B cell (primary cell): ENCODE data around the gene FUT3. TPM values are rescaled to one million over a fixed set of nuclear protein-coding genes. Genes with fewer than 3 reads are reported as not detected.

ENCODE experiments used
- ATAC-seq: fragments of 200-7000 bp; cut with Tn5 transposase; one replicate; pipeline ENCODE4 v1.10.0; 2021; ENCODE audit warnings: low read depth, mild to moderate bottlenecking, moderate number of reproducible peaks, moderate library complexity
- CTCF ChIA-PET: fragments of 350-600 bp; sonication (Branson Sonifier 250); formaldehyde crosslinking; loops from one replicate; lab custom pipeline; 2021; ENCODE audit warnings: antibody characterized with exemption, inconsistent platforms; lab: Charles Lee
- POLR2A ChIA-PET: fragments of 350-600 bp; sonication (Branson Sonifier 250); formaldehyde crosslinking; loops from one replicate; lab custom pipeline; 2021; ENCODE audit warnings: antibody characterized with exemption; lab: Charles Lee
- DNase-seq: peaks from one replicate; pipeline ENCODE4 v3.0.0; 2013
- H2AFZ ChIP-seq: 2 replicates; pipeline ENCODE4 v1.6.1; 2012; ENCODE audit warnings: mild to moderate bottlenecking, low read depth, low read length; ENCODE audit not compliant: insufficient read depth, poor library complexity, severe bottlenecking
- H3K27ac ChIP-seq, 2 donors: 1 replicate in 1 of 2; 2 replicates in 1 of 2; pipeline ENCODE4 v1.5.1; 2012 to 2013; ENCODE audit warnings: low read length in 2 of 2, mild to moderate bottlenecking in 2 of 2, moderate library complexity in 1 of 2
- H3K27me3 ChIP-seq, 4 experiments: fragments of 200-600 bp in 1 of 4; sonication (generic) in 1 of 4; replicated peaks in 1 of 4; 1 replicate in 2 of 4; 2 replicates in 2 of 4; pipeline versions ENCODE4 v1.6.1 to v1.7.0; 2013 to 2016; ENCODE audit warnings: low read length in 3 of 4, mild to moderate bottlenecking in 2 of 4, mixed read lengths in 1 of 4, moderate library complexity in 1 of 4; ENCODE audit not compliant: insufficient read depth in 4 of 4, control insufficient read depth in 3 of 4; ENCODE audit errors: control extremely low read depth in 1 of 4
- H3K36me3 ChIP-seq, 2 experiments: replicated peaks in 1 of 2; 1 replicate in 1 of 2; 2 replicates in 1 of 2; pipeline versions ENCODE4 v1.6.1 to v1.7.1; 2013; ENCODE audit warnings: low read length in 1 of 2; ENCODE audit not compliant: insufficient read depth in 2 of 2, control insufficient read depth in 1 of 2; ENCODE audit errors: control extremely low read depth in 1 of 2, extremely low read depth in 1 of 2
- H3K4me1 ChIP-seq, 2 donors: fragments of 200-600 bp in 1 of 2; sonication (generic) in 1 of 2; 1 replicate in 1 of 2; 2 replicates in 1 of 2; pipeline versions ENCODE4 v1.5.1 to v1.6.1; 2013 to 2017; ENCODE audit warnings: low read length in 2 of 2; ENCODE audit not compliant: control insufficient read depth in 2 of 2, insufficient read depth in 2 of 2
- H3K4me2 ChIP-seq: replicated peaks from 2 replicates; pipeline ENCODE3; 2012; ENCODE audit warnings: mild to moderate bottlenecking, low read depth, low read length; ENCODE audit not compliant: poor library complexity, severe bottlenecking
- H3K4me3 ChIP-seq, 5 experiments: fragments of 200-600 bp in 1 of 5; sonication (generic) in 1 of 5; 1 replicate in 3 of 5; 2 replicates in 2 of 5; pipeline versions ENCODE4 v1.5.1 to v1.7.0; 2011 to 2016; ENCODE audit warnings: low read length in 4 of 5, mild to moderate bottlenecking in 4 of 5, low read depth in 2 of 5, control low read depth in 1 of 5, moderate library complexity in 1 of 5; ENCODE audit not compliant: insufficient read depth in 1 of 5; ENCODE audit errors: control extremely low read depth in 1 of 5, extremely low read depth in 1 of 5
- H3K79me2 ChIP-seq: fragments of 200-600 bp; sonication (generic); one replicate; pipeline ENCODE4 v1.6.0; 2016; ENCODE audit warnings: low read length; ENCODE audit not compliant: control insufficient read depth, insufficient read depth
- H3K9ac ChIP-seq: fragments of 200-600 bp; sonication (generic); 2 replicates; pipeline ENCODE4 v1.6.1; 2017; ENCODE audit warnings: mild to moderate bottlenecking, low read length, moderate library complexity
- H3K9me3 ChIP-seq, 3 donors: one replicate each; pipeline versions ENCODE4 v1.6.1 to v1.7.1; 2013; ENCODE audit warnings: low read length in 2 of 3; ENCODE audit not compliant: control insufficient read depth in 2 of 3, insufficient read depth in 1 of 3; ENCODE audit errors: control extremely low read depth in 1 of 3
- H4K20me1 ChIP-seq: 2 replicates; pipeline ENCODE4 v1.6.0; 2012; ENCODE audit warnings: mild to moderate bottlenecking, low read length; ENCODE audit not compliant: insufficient read depth, control insufficient read depth, poor library complexity, severe bottlenecking
- H3K27ac Mint-ChIP-seq: one replicate; pipeline ENCODE4 v1.8.0; 2021; ENCODE audit warnings: mixed read lengths
- H3K27me3 Mint-ChIP-seq: one replicate; pipeline ENCODE4 v1.8.0; 2021; ENCODE audit warnings: mixed read lengths
- H3K4me1 Mint-ChIP-seq: one replicate; pipeline ENCODE4 v1.8.0; 2021; ENCODE audit warnings: mixed read lengths
- H3K4me3 Mint-ChIP-seq: one replicate; pipeline ENCODE4 v1.8.0; 2021; ENCODE audit warnings: mixed read lengths
- H3K9me3 Mint-ChIP-seq: one replicate; pipeline ENCODE4 v1.8.0; 2022; ENCODE audit warnings: mixed read lengths; ENCODE audit not compliant: insufficient read depth
- EZH2 ChIP-seq: IDR thresholded peaks from 2 replicates; pipeline ENCODE4 v1.6.1; 2012; ENCODE audit warnings: borderline replicate concordance, low read depth, mild to moderate bottlenecking, moderate library complexity, low read length; ENCODE audit not compliant: insufficient read depth, poor library complexity, severe bottlenecking
- WGBS: methylation state at CpG from one replicate; pipeline ENCODE4 v1.1.5; 2013; ENCODE audit warnings: missing lambda C conversion rate; ENCODE audit not compliant: insufficient coverage; 5-methylcytosine and 5-hydroxymethylcytosine counted together
- intact Hi-C: fragments of 100-400 bp; cut with micrococcal nuclease; formaldehyde crosslinking; loops from one replicate; pipeline ENCODE4 v1.10.0; 2022
- polyA plus RNA-seq: library from polyadenylated mRNA; depleted of rRNA; stranded (reverse); fragments of >200 nt; gene quantifications from 2 replicates; pipeline ENCODE4 v1.2.3, GENCODE V29; 2012
- total RNA-seq, 2 donors: library from RNA; stranded (reverse); fragments of 120-200 nt in 1 of 2; gene quantifications; 1 replicate in 1 of 2; 2 replicates in 1 of 2; pipeline versions ENCODE4 v1.2.3 to v1.2.4, GENCODE V29; 2013 to 2022
- TF ChIP-seq, protein P1 (sequence below): fragments of 200-600 bp; IDR thresholded peaks from one replicate; pipeline ENCODE4 v1.8.0; 2022; ENCODE audit warnings: antibody characterized with exemption, mild to moderate bottlenecking

Gene FUT3
- total and polyA plus RNA-seq, 2 donors (not counting 1 experiment from before 2014, with no cell fraction given), result not detected

DNA sequence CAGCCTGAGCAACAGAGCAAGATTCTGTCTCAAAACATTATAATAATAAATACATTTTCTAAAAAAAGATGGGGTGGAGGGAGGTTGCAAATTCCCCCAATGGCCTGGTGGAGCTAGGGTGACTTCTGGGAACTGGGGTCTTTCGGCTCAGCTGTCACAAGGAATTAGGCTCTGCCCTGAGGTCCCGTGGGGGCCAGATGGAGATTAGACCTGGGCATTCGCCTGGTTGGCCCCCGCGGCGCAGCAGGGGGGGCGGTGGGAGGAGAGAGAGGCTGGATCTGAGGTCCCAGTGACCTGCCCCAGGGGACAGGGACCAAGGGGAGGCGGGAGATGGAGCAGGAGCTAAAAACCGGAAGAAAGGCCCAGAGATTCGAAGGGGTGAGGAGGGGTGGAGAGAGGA is 26.5 kb downstream of the FUT3 start:
- H3K79me2 ChIP-seq, result no peaks in the 10 kb centered on the region
- no peak overlapping the region for H3K27ac Mint-ChIP-seq
- 92% methylated on average over 10 of the region's 10 CpGs for WGBS
- H2AFZ ChIP-seq, result no peak overlapping the region
- no peak overlapping the region for H3K4me2 ChIP-seq
- peaks cover 5% of the 10 kb centered on the region for H3K27me3 Mint-ChIP-seq
- H3K4me1 Mint-ChIP-seq, result peaks cover 16% of the 10 kb centered on the region
- no peak overlapping the region for H3K4me3 ChIP-seq
- H3K36me3 ChIP-seq, result no peaks in the 10 kb centered on the region
- DNase-seq (no peak), ATAC-seq (no peak)
- TF ChIP-seq, protein P1, sequence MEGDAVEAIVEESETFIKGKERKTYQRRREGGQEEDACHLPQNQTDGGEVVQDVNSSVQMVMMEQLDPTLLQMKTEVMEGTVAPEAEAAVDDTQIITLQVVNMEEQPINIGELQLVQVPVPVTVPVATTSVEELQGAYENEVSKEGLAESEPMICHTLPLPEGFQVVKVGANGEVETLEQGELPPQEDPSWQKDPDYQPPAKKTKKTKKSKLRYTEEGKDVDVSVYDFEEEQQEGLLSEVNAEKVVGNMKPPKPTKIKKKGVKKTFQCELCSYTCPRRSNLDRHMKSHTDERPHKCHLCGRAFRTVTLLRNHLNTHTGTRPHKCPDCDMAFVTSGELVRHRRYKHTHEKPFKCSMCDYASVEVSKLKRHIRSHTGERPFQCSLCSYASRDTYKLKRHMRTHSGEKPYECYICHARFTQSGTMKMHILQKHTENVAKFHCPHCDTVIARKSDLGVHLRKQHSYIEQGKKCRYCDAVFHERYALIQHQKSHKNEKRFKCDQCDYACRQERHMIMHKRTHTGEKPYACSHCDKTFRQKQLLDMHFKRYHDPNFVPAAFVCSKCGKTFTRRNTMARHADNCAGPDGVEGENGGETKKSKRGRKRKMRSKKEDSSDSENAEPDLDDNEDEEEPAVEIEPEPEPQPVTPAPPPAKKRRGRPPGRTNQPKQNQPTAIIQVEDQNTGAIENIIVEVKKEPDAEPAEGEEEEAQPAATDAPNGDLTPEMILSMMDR, result no peak
- no peak for TF ChIP-seq EZH2
- H3K27ac ChIP-seq, result no peak overlapping the region
- peaks cover 16 to 30% of the 10 kb centered on the region in 2 donors for H3K4me1 ChIP-seq
- H3K4me3 Mint-ChIP-seq, result no peak overlapping the region
- intact Hi-C loops, result no loop called here
- ChIA-PET POLR2A (no interaction called here), CTCF (interaction anchor here (0.6 kb wide), 1 partner anchor 30 kb away, joined by 3 read pairs; no protein-coding TSS in a partner anchor)
- H3K9ac ChIP-seq, result no peak overlapping the region
- H3K9me3 Mint-ChIP-seq, result no peaks in the 10 kb centered on the region
- no peaks in the 10 kb centered on the region for H4K20me1 ChIP-seq
- H3K9me3 ChIP-seq, result peaks cover 0 to 57% (median 0%) of the 10 kb centered on the region in 3 donors
- peaks cover 0 to 21% (median 7%) of the 10 kb centered on the region in 4 experiments for H3K27me3 ChIP-seq

DNA sequence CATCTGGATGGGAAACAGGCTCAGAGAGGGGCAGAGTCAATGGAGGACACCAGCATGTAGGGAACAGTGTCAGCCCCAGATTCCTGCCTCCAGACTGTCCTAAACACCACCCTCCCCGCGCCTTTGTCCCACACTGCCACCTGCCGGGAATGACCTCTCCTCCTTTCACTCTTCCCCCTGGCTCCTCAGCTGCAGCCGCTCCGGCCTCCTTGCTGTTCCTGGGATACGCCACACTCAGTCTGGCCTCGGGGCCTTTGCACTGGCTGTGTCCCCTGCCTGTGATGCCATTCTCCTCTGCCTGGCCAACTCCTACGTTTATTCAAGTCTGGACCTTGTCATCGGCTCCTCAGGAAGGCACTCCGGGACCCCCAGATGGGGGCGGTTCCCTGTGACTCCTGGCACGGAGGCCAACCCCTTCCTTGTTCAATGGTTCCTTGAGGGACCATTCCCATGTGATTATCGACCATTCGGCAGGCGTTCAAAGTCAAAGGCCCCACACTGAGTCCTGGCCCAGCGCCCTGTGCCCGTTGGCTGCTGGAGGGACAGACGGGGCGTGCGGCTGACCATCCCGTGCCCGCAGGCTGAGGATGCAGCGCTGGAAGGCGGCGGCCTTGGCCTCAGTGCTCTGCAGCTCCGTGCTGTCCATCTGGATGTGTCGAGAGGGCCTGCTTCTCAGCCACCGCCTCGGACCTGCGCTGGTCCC is 27.5 kb downstream of the FUT3 start:
- H3K27ac ChIP-seq, result no peak overlapping the region
- no peak overlapping the region for H3K9ac ChIP-seq
- Mint-ChIP-seq H3K9me3 (no peaks in the 10 kb centered on the region), H3K27me3 (peaks cover 7% of the 10 kb centered on the region), H3K27ac (no peak overlapping the region), H3K4me3 (no peak overlapping the region), H3K4me1 (peaks cover 15% of the 10 kb centered on the region)
- H2AFZ ChIP-seq, result no peak overlapping the region
- no peak overlapping the region for H3K4me3 ChIP-seq
- POLR2A ChIA-PET, result no interaction called here
- no peak overlapping the region for H3K4me2 ChIP-seq
- H3K27me3 ChIP-seq, result peaks cover 0 to 11% (median 3%) of the 10 kb centered on the region in 4 experiments
- peaks cover 8 to 20% of the 10 kb centered on the region in 2 donors for H3K4me1 ChIP-seq
- 91% methylated on average over 30 of the region's 30 CpGs for WGBS
- H3K36me3 ChIP-seq, result no peaks in the 10 kb centered on the region
- no peaks in the 10 kb centered on the region for H3K79me2 ChIP-seq
- intact Hi-C loops, result no loop called here
- H4K20me1 ChIP-seq, result no peaks in the 10 kb centered on the region
- H3K9me3 ChIP-seq, result peaks cover 0 to 47% (median 0%) of the 10 kb centered on the region in 3 donors
- no peak for DNase-seq
- CTCF ChIA-PET, result interaction anchor here (0.6 kb wide), 1 partner anchor 29 kb away, joined by 3 read pairs; no protein-coding TSS in a partner anchor
- ATAC-seq, result no peak
- TF ChIP-seq, protein P1, result no peak
- no peak for TF ChIP-seq EZH2
